ENCODE measurements around the gene DHDH.
A peak's percentile ranks its signal among the peaks of the same experiment; 100 is the strongest.
"Not testable (repeated sequence)": the region's sequence is repeated elsewhere in the genome, so short reads cannot be mapped to it uniquely, and the experiment has no call there.

DHDH gene

DNA sequence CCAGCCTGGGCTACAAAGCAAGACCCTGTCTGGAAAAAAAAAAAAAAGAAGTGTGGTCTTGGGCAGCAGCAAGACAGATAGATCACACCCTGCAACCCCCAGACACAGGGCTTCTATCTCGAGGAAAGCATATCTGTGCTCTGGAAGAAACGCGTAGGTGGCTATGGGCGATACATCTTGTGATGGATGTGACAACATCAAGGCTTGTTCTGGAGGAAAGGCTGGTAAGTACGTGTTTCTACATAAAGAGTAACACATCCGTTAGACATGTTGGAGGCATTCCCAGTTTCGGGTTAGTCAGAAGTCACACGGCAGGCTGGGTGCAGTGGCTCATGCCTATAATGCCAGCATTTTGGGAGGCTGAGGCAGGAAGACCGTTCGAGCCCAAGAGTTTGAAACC is 6.6 kb upstream of the DHDH start:
- in situ Hi-C loops (cut with HindIII; ENCODE audit: low sequenced_read_pairs) = no loop called here
- H3K4me3 ChIP-seq (ENCODE audit: low read depth, low read length) = no peak overlapping the region
- TF ChIP-seq, protein P1, sequence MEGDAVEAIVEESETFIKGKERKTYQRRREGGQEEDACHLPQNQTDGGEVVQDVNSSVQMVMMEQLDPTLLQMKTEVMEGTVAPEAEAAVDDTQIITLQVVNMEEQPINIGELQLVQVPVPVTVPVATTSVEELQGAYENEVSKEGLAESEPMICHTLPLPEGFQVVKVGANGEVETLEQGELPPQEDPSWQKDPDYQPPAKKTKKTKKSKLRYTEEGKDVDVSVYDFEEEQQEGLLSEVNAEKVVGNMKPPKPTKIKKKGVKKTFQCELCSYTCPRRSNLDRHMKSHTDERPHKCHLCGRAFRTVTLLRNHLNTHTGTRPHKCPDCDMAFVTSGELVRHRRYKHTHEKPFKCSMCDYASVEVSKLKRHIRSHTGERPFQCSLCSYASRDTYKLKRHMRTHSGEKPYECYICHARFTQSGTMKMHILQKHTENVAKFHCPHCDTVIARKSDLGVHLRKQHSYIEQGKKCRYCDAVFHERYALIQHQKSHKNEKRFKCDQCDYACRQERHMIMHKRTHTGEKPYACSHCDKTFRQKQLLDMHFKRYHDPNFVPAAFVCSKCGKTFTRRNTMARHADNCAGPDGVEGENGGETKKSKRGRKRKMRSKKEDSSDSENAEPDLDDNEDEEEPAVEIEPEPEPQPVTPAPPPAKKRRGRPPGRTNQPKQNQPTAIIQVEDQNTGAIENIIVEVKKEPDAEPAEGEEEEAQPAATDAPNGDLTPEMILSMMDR (IDR thresholded peaks at IDR 0.05; ENCODE audit: low read depth, low read length, missing control alignments) = no peak
- peak; percentile 82 for DNase-seq (ENCODE audit: low read depth)

DNA sequence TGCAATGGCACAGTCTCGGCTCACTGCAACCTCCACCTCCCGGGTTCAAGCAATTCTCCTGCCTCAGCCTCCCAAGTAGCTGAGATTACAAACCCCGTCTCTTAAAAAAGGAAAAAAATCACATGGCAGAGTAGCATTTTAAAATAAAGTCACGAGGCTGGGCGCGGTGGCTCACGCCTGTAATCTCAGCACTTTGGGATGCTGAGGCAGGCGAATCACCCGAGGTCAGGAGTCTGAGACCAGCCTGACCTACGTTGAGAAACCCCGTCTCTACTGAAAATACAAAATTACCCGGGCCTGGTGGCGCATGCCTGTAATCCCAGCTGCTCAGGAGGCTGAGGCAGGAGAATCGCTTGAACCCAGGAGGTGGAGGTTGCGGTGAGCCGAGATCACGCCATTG is 5.8 kb upstream of the DHDH start:
- H3K4me3 ChIP-seq (ENCODE audit: low read depth, low read length); DNase-seq (ENCODE audit: low read depth); in situ Hi-C loops (cut with HindIII; ENCODE audit: low sequenced_read_pairs): not testable (repeated sequence)

- no peak overlapping the region for H3K4me3 ChIP-seq (ENCODE audit: low read depth, low read length)
- in situ Hi-C loops (cut with HindIII; ENCODE audit: low sequenced_read_pairs) = no loop called here
- TF ChIP-seq, protein P1 (IDR thresholded peaks at IDR 0.05; ENCODE audit: low read depth, low read length, missing control alignments) = no peak
- no peak for DNase-seq (ENCODE audit: low read depth)
Measured at GRCh38 chr19:48928164-48929025, 5.1 kb upstream of the DHDH start.

- TF ChIP-seq, protein P1 (IDR thresholded peaks at IDR 0.05; ENCODE audit: low read depth, low read length, missing control alignments) = peak; percentile 3
Measured at GRCh38 chr19:48934837-48935236, 1.3 kb downstream of the DHDH start.

DNA sequence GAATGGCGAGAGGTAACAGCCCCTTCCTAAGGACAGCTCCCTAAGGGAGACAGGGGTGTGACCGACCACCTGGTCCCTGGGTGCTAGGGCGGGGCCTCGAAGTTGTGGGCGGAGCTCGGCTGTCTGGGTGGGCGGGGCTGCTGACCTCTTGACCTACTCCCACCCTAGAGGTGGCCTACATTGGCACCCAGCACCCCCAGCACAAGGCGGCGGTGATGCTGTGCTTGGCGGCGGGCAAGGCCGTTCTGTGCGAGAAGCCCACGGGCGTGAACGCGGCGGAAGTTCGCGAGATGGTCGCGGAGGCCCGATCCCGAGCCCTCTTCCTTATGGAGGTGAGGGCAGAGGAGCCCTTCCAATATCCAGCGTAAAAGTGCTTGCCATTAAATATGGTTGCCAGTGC is 2.4 kb downstream of the DHDH start:
- DNase-seq (ENCODE audit: low read depth) = no peak
- in situ Hi-C loops (cut with HindIII; ENCODE audit: low sequenced_read_pairs) = no loop called here
- TF ChIP-seq, protein P1 (IDR thresholded peaks at IDR 0.05; ENCODE audit: low read depth, low read length, missing control alignments) = no peak

More at GRCh38 chr19:48934837-48935236, 1.3 kb downstream of the DHDH start:
- in situ Hi-C loops (cut with HindIII; ENCODE audit: low sequenced_read_pairs) = no loop called here
- no peak for DNase-seq (ENCODE audit: low read depth)
- no peak overlapping the region for H3K4me3 ChIP-seq (ENCODE audit: low read depth, low read length)

DNA sequence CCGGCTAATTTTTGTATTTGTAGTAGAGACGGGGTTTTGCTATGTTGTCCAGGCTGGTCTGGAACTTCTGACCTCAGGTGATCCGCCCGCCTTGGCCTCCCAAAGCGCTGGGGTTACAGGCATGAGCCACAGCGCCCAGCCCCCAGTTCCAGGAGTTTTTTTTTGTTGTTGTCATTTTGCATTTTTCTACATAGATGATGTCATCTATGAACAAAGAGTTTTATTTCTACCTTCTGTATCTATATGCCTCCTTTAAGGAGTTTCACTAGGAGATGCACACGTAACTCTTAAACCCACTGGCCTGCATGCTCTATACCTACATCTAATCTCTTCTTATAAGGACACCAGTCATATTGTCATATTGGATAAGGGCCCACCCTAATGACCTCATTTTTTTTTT is 4.8 kb downstream of the DHDH start:
- TF ChIP-seq, protein P1 (IDR thresholded peaks at IDR 0.05; ENCODE audit: low read depth, low read length, missing control alignments) = no peak
- no peak overlapping the region for H3K4me3 ChIP-seq (ENCODE audit: low read depth, low read length)
- in situ Hi-C loops (cut with HindIII; ENCODE audit: low sequenced_read_pairs) = no loop called here
- DNase-seq (ENCODE audit: low read depth) = no peak

More for the DNA sequence above, 2.4 kb downstream of the DHDH start:
- no peak overlapping the region for H3K4me3 ChIP-seq (ENCODE audit: low read depth, low read length)

DNA sequence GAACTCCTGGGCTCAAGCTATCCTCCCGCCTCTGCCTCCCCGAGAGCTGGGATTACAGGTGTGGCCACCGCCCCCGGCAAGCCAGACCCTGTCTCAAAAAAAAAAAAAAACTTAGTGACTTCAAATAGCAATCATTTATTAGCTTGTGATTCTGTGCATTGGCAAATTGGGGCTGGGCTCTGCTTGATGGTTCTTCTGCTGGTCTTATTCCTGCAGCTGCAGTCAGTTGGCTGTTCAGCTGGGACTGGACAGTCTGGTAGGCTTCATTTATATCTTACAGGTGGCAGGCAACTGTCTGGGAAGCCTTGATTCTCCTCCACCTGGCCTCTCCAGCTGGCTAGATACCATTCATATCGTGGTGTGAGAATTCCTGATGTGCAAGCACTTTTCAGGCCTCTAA is 7.4 kb downstream of the DHDH start:
- in situ Hi-C loops (cut with HindIII; ENCODE audit: low sequenced_read_pairs) = no loop called here
- no peak overlapping the region for H3K4me3 ChIP-seq (ENCODE audit: low read depth, low read length)
- TF ChIP-seq, protein P1 (IDR thresholded peaks at IDR 0.05; ENCODE audit: low read depth, low read length, missing control alignments) = no peak
- no peak for DNase-seq (ENCODE audit: low read depth)
